Thoracic aorta (tissue), 2 donors: ENCODE measurements around the gene FARP1. TPM values are rescaled to one million over a fixed set of nuclear protein-coding genes. Genes with fewer than 3 reads are reported as not detected.

Experiments
- ATAC-seq: fragments of 150-250 bp; one replicate; pipeline ENCODE4 v1.8.0; 2017; ENCODE audit warnings: low read depth; ENCODE audit not compliant: insufficient number of reproducible peaks, low FRiP score
- DNase-seq: peaks from one replicate; pipeline ENCODE4 v3.0.0-alpha.2; 2020; ENCODE audit warnings: low spot score
- H3K27ac ChIP-seq, 2 donors: fragments of 200-600 bp; sonication (generic); 1 replicate in 1 of 2; 2 replicates in 1 of 2; pipeline ENCODE4 v1.5.1; 2016; ENCODE audit warnings: mild to moderate bottlenecking in 2 of 2, moderate library complexity in 2 of 2
- H3K27me3 ChIP-seq: fragments of 200-600 bp; sonication (generic); replicated peaks from 2 replicates; pipeline ENCODE4 v1.6.0; 2016; ENCODE audit warnings: mild to moderate bottlenecking; ENCODE audit not compliant: insufficient read depth
- H3K36me3 ChIP-seq: fragments of 200-600 bp; sonication (generic); one replicate; pipeline ENCODE4 v1.5.1; 2016
- H3K4me1 ChIP-seq, 2 donors: fragments of 200-600 bp; sonication (generic); 1 replicate in 1 of 2; 2 replicates in 1 of 2; pipeline versions ENCODE4 v1.5.1 to v1.6.0; 2016; ENCODE audit warnings: low read depth in 2 of 2, mild to moderate bottlenecking in 1 of 2; ENCODE audit not compliant: control insufficient read depth in 1 of 2
- H3K4me3 ChIP-seq: fragments of 200-600 bp; sonication (generic); 2 replicates; pipeline ENCODE4 v1.5.1; 2016; ENCODE audit warnings: mild to moderate bottlenecking
- H3K9me3 ChIP-seq: fragments of 200-600 bp; sonication (generic); 2 replicates; pipeline ENCODE4 v1.5.1; 2016
- CTCF ChIP-seq: fragments of 200-600 bp; sonication (generic); IDR thresholded peaks from one replicate; pipeline ENCODE4 v1.5.1; 2019; ENCODE audit warnings: antibody characterized with exemption
- total RNA-seq, 2 donors: library from RNA; depleted of rRNA; stranded (reverse); fragments of >200 nt; gene quantifications; one replicate each; pipeline versions ENCODE4 v1.1.0 to v1.2.3, GENCODE V29; 2016

FARP1 gene
- total RNA-seq, 2 donors from 2014 or later = 17.6 to 30.3 TPM

DNA sequence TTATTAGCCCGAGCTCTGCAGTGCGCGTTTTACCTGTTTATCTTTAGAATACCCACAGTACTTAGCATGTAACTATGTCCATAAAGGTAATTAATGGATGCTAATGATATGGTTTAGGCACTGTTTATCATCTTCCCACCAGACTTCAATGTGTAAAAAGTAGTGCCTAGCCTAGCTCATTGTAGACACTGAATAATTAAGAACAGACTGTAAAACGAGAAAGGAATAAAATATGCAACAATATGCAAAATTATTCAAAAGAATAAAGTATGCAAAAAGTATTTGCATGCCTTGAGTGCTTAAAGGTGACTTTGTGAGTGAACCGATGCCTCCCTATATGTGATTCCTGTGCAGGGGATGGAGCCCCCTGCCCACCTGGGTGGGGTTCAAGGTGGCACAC lies 69.9 kb downstream of the FARP1 start:
- H3K27ac ChIP-seq = no peak overlapping the region
- DNase-seq = no peak
- H3K27me3 ChIP-seq = no peaks in the 10 kb centered on the region
- H3K9me3 ChIP-seq = no peaks in the 10 kb centered on the region
- ATAC-seq = no peak
- peaks cover 0 to 13% of the 10 kb centered on the region in 2 donors for H3K4me1 ChIP-seq
- no peak overlapping the region for H3K4me3 ChIP-seq
- no peaks in the 10 kb centered on the region for H3K36me3 ChIP-seq
- TF ChIP-seq CTCF = no peak

DNA sequence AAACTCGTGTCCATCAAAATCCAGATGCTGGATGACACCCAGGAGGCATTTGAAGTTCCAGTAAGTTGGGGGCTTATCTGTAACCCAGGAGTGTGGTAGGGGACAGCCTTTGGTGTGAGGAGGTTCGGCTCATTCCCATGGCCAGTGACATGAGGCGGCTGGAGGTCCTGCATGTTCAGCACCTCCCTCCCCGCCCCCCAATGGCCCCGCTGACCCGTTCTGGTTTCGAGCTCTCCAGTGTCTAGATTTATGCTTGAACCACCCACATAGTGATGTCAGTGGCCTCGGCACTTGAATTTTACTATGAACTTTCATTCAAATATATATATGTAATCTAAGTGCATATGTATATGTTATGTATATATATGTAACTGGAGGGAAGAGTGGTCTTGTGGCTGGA lies 70.5 kb downstream of the FARP1 start:
- no peak for TF ChIP-seq CTCF
- Histone ChIP-seq H3K4me3 (no peak overlapping the region), H3K9me3 (no peaks in the 10 kb centered on the region), H3K36me3 (no peaks in the 10 kb centered on the region), H3K27me3 (no peaks in the 10 kb centered on the region), H3K4me1 (peaks cover 0 to 13% of the 10 kb centered on the region in 2 donors), H3K27ac (no peak overlapping the region)
- no peak for ATAC-seq
- no peak for DNase-seq

GRCh38 chr13:98214008-98214643 lies 71.2 kb downstream of the FARP1 start:
- Histone ChIP-seq H3K9me3 (no peaks in the 10 kb centered on the region), H3K4me3 (no peak overlapping the region), H3K27ac (no peak overlapping the region), H3K4me1 (peaks cover 0 to 13% of the 10 kb centered on the region in 2 donors), H3K36me3 (no peaks in the 10 kb centered on the region), H3K27me3 (no peaks in the 10 kb centered on the region)
- DNase-seq (no peak), ATAC-seq (no peak)
- TF ChIP-seq CTCF = no peak

- DNase-seq = no peak
- H3K9me3 ChIP-seq = no peaks in the 10 kb centered on the region
- no peaks in the 10 kb centered on the region for H3K27me3 ChIP-seq
- no peak overlapping the region for H3K4me3 ChIP-seq
- peaks cover 0 to 17% of the 10 kb centered on the region in 2 donors for H3K4me1 ChIP-seq
- no peak overlapping the region for H3K27ac ChIP-seq
- TF ChIP-seq CTCF = no peak
- ATAC-seq = no peak
- H3K36me3 ChIP-seq = no peaks in the 10 kb centered on the region
These were observed 71.8 kb downstream of the FARP1 start for GRCh38 chr13:98214707-98215106.

- H3K27me3 ChIP-seq = no peaks in the 10 kb centered on the region
- no peak for DNase-seq
- no peak overlapping the region for H3K27ac ChIP-seq
- ATAC-seq = no peak
- peaks cover 5 to 25% of the 10 kb centered on the region in 2 donors for H3K4me1 ChIP-seq
- H3K9me3 ChIP-seq = no peaks in the 10 kb centered on the region
- no peak for TF ChIP-seq CTCF
- H3K36me3 ChIP-seq = no peaks in the 10 kb centered on the region
- no peak overlapping the region for H3K4me3 ChIP-seq
These were observed 72.6 kb downstream of the FARP1 start for GRCh38 chr13:98215508-98215907.
